SU-DHL-6 (cell line): ENCODE data around the gene VAMP3.

Experiments
- H2AFZ ChIP-seq: fragments of 200-600 bp; sonication (generic); 2 replicates; pipeline ENCODE4 v1.6.1; 2014; ENCODE audit warnings: low read depth, mild to moderate bottlenecking, moderate library complexity, mixed read lengths, antibody characterized with exemption, low read length; ENCODE audit not compliant: severe bottlenecking
- H3F3A ChIP-seq: fragments of 200-600 bp; shearing (Covaris generic); 2 replicates; pipeline ENCODE4 v1.6.0; 2016; ENCODE audit warnings: antibody characterized with exemption, mild to moderate bottlenecking; ENCODE audit not compliant: insufficient read depth
- H3K27ac ChIP-seq: fragments of 200-600 bp; sonication (generic); 2 replicates; pipeline ENCODE4 v1.5.1; 2016; ENCODE audit warnings: low read depth, mild to moderate bottlenecking, low read length, moderate library complexity, mixed read lengths
- H3K27me3 ChIP-seq: fragments of 200-600 bp; sonication (generic), shearing (Covaris generic); 2 replicates; pipeline ENCODE4 v1.6.0; 2014; ENCODE audit warnings: mild to moderate bottlenecking, low read length
- H3K36me3 ChIP-seq: fragments of 200-600 bp; sonication (generic); 2 replicates; pipeline ENCODE4 v1.6.1; 2014; ENCODE audit warnings: mild to moderate bottlenecking, low read length, mixed read lengths
- H3K4me2 ChIP-seq: fragments of 300-600, 200-600 bp; shearing (Covaris generic), sonication (generic); 2 replicates; pipeline ENCODE4 v1.6.0; 2014; ENCODE audit warnings: low read length, low read depth, mild to moderate bottlenecking; ENCODE audit not compliant: poor library complexity, severe bottlenecking
- H3K4me3 ChIP-seq: fragments of 200-600 bp; sonication (generic); 2 replicates; pipeline ENCODE4 v1.5.1; 2014; ENCODE audit warnings: antibody characterized with exemption, low read length, mild to moderate bottlenecking, mixed read lengths; ENCODE audit not compliant: insufficient read depth, poor library complexity, severe bottlenecking
- H3K79me2 ChIP-seq: fragments of 200-600 bp; sonication (generic); 2 replicates; pipeline ENCODE4 v1.6.1; 2014; ENCODE audit warnings: mild to moderate bottlenecking, low read length, moderate library complexity; ENCODE audit not compliant: insufficient read depth
- H3K9ac ChIP-seq: fragments of 200-600 bp; sonication (generic); 2 replicates; pipeline ENCODE4 v1.7.0; 2014; ENCODE audit warnings: mild to moderate bottlenecking, low read length
- H3K9me2 ChIP-seq: fragments of 200-600 bp; sonication (generic); replicated peaks from 2 replicates; pipeline ENCODE4 v1.6.1; 2014; ENCODE audit warnings: low read length; ENCODE audit not compliant: insufficient read depth
- H3K9me3 ChIP-seq: fragments of 200-600 bp; sonication (generic); 2 replicates; pipeline ENCODE4 v1.6.1; 2014; ENCODE audit warnings: low read length, mixed read lengths; ENCODE audit not compliant: insufficient read depth
- H4K20me1 ChIP-seq: fragments of 200-600 bp; sonication (generic); 2 replicates; pipeline ENCODE4 v1.6.1; 2014; ENCODE audit warnings: low read depth, mild to moderate bottlenecking, antibody characterized with exemption, low read length, moderate library complexity, mixed read lengths
- EZH2phosphoT487 ChIP-seq: fragments of 200-600 bp; sonication (generic), shearing (Covaris generic); conservative IDR thresholded peaks from 2 replicates; pipeline ENCODE4 v1.6.1; 2018; ENCODE audit warnings: mild to moderate bottlenecking, antibody characterized with exemption, low read length, moderate library complexity, mixed read lengths
- TF ChIP-seq, protein P1 (sequence below): fragments of 200-600 bp; sonication (generic); IDR thresholded peaks from one replicate; pipeline ENCODE4 v1.5.1; 2017; ENCODE audit warnings: antibody characterized with exemption, mild to moderate bottlenecking, low read length, moderate library complexity; ENCODE audit not compliant: insufficient read depth, poor library complexity, severe bottlenecking

Gene VAMP3

GRCh38 chr1:7754234-7754633 is 16.9 kb upstream of the VAMP3 start:
- H3K9me2 ChIP-seq, result no peaks in the 10 kb centered on the region
- H3F3A ChIP-seq, result no peaks in the 10 kb centered on the region
- H3K9me3 ChIP-seq, result no peaks in the 10 kb centered on the region
- no peak overlapping the region for H2AFZ ChIP-seq
- no peaks in the 10 kb centered on the region for H3K36me3 ChIP-seq
- no peak overlapping the region for H3K9ac ChIP-seq
- no peaks in the 10 kb centered on the region for H3K79me2 ChIP-seq
- no peak overlapping the region for H3K4me3 ChIP-seq
- no peaks in the 10 kb centered on the region for H3K27me3 ChIP-seq
- H4K20me1 ChIP-seq, result no peaks in the 10 kb centered on the region
- H3K27ac ChIP-seq, result no peak overlapping the region
- no peak for TF ChIP-seq EZH2phosphoT487
- TF ChIP-seq, protein P1, sequence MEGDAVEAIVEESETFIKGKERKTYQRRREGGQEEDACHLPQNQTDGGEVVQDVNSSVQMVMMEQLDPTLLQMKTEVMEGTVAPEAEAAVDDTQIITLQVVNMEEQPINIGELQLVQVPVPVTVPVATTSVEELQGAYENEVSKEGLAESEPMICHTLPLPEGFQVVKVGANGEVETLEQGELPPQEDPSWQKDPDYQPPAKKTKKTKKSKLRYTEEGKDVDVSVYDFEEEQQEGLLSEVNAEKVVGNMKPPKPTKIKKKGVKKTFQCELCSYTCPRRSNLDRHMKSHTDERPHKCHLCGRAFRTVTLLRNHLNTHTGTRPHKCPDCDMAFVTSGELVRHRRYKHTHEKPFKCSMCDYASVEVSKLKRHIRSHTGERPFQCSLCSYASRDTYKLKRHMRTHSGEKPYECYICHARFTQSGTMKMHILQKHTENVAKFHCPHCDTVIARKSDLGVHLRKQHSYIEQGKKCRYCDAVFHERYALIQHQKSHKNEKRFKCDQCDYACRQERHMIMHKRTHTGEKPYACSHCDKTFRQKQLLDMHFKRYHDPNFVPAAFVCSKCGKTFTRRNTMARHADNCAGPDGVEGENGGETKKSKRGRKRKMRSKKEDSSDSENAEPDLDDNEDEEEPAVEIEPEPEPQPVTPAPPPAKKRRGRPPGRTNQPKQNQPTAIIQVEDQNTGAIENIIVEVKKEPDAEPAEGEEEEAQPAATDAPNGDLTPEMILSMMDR, result no peak
- H3K4me2 ChIP-seq, result no peak overlapping the region

GRCh38 chr1:7755448-7755847 is 15.6 kb upstream of the VAMP3 start:
- Histone ChIP-seq H3K9me3 (no peaks in the 10 kb centered on the region), H3K9me2 (no peaks in the 10 kb centered on the region), H3K9ac (no peak overlapping the region), H3K4me2 (no peak overlapping the region), H3K4me3 (no peak overlapping the region), H3K36me3 (no peaks in the 10 kb centered on the region), H2AFZ (no peak overlapping the region), H4K20me1 (no peaks in the 10 kb centered on the region), H3K27ac (no peak overlapping the region), H3K79me2 (no peaks in the 10 kb centered on the region), H3F3A (no peaks in the 10 kb centered on the region), H3K27me3 (no peaks in the 10 kb centered on the region)
- TF ChIP-seq EZH2phosphoT487, result no peak
- TF ChIP-seq, protein P1, result peak; percentile 20

DNA sequence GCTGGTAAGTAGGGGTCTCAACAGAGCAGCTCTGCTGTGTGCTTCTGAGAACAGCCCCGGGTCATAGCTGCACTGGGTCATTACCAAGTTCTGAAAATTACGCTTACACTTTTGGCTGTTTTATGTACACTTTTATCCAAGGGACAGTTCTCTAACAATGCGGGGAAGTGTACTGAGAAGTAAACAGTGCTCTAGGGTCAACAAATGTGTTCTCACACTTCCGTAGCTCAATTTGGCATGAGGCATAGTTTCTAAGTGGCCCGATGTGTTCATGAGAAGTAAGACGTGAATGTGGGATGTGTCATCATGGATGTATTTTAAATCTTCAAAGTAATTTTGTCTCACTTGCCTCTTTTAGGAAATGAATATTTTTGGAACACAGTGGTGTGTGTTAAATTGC is 10.9 kb upstream of the VAMP3 start:
- no peaks in the 10 kb centered on the region for H3K9me3 ChIP-seq
- TF ChIP-seq, protein P1, result no peak
- no peak for TF ChIP-seq EZH2phosphoT487
- no peaks in the 10 kb centered on the region for H3K36me3 ChIP-seq
- no peak overlapping the region for H3K27ac ChIP-seq
- H3F3A ChIP-seq, result no peaks in the 10 kb centered on the region
- H3K9me2 ChIP-seq, result no peaks in the 10 kb centered on the region
- H2AFZ ChIP-seq, result no peak overlapping the region
- H3K4me3 ChIP-seq, result no peak overlapping the region
- no peak overlapping the region for H3K4me2 ChIP-seq
- H3K79me2 ChIP-seq, result no peaks in the 10 kb centered on the region
- no peak overlapping the region for H3K9ac ChIP-seq
- no peaks in the 10 kb centered on the region for H4K20me1 ChIP-seq
- no peaks in the 10 kb centered on the region for H3K27me3 ChIP-seq
